Measurements from ENCODE around the gene ANO10. TPM values are rescaled to one million over a fixed set of nuclear protein-coding genes. Genes with fewer than 3 reads are reported as not detected.
"Not testable (repeated sequence)": the region's sequence is repeated elsewhere in the genome, so short reads cannot be mapped to it uniquely, and the experiment has no call there.

The ANO10 gene
- polyA plus RNA-seq, 2 donors = 17.7 to 19.8 TPM

GRCh38 chr3:43609406-43609805 lies 12.4 kb downstream of the ANO10 start:
- no peaks in the 10 kb centered on the region for H3K27me3 ChIP-seq (ENCODE audit: control insufficient read depth in 1 of 2, insufficient read depth in 2 of 2, low read length in 2 of 2)
- no peak overlapping the region for H3K4me3 ChIP-seq (ENCODE audit: low read depth in 1 of 2, low read length in 2 of 2)
- no peak overlapping the region for H3K27ac ChIP-seq (ENCODE audit: low read depth in 2 of 2, low read length in 1 of 2)
- no peaks in the 10 kb centered on the region for H3K9me3 ChIP-seq (ENCODE audit: control insufficient read depth in 2 of 2, insufficient read depth in 1 of 2, low read depth in 1 of 2, low read length in 1 of 2)
- H3K4me1 ChIP-seq (ENCODE audit: control insufficient read depth in 2 of 2, insufficient read depth in 2 of 2, low read length in 1 of 2) = no peaks in the 10 kb centered on the region
- H3K36me3 ChIP-seq (ENCODE audit: control insufficient read depth in 2 of 2, insufficient read depth in 2 of 2, low read length in 1 of 2) = no peaks in the 10 kb centered on the region
- WGBS, 2 donors = 97 to 100% methylated on average over 1 of the region's 1 CpG

- H3K4me3 ChIP-seq (ENCODE audit: low read depth in 1 of 2, low read length in 2 of 2) = no peak overlapping the region
- no peaks in the 10 kb centered on the region for H3K27me3 ChIP-seq (ENCODE audit: control insufficient read depth in 1 of 2, insufficient read depth in 2 of 2, low read length in 2 of 2)
- H3K9me3 ChIP-seq (ENCODE audit: control insufficient read depth in 2 of 2, insufficient read depth in 1 of 2, low read depth in 1 of 2, low read length in 1 of 2) = no peaks in the 10 kb centered on the region
- no peaks in the 10 kb centered on the region for H3K4me1 ChIP-seq (ENCODE audit: control insufficient read depth in 2 of 2, insufficient read depth in 2 of 2, low read length in 1 of 2)
- no peak overlapping the region for H3K27ac ChIP-seq (ENCODE audit: low read depth in 2 of 2, low read length in 1 of 2)
- WGBS, 2 donors = 90 to 94% methylated on average over 1 of the region's 1 CpG
- H3K36me3 ChIP-seq (ENCODE audit: control insufficient read depth in 2 of 2, insufficient read depth in 2 of 2, low read length in 1 of 2) = no peaks in the 10 kb centered on the region
Observed at GRCh38 chr3:43608751-43609150, 13.1 kb downstream of the ANO10 start.

GRCh38 chr3:43606284-43606683 lies 15.5 kb downstream of the ANO10 start:
- H3K4me3 ChIP-seq (ENCODE audit: low read depth in 1 of 2, low read length in 2 of 2) = no peak overlapping the region
- no peaks in the 10 kb centered on the region for H3K27me3 ChIP-seq (ENCODE audit: control insufficient read depth in 1 of 2, insufficient read depth in 2 of 2, low read length in 2 of 2)
- H3K36me3 ChIP-seq (ENCODE audit: control insufficient read depth in 2 of 2, insufficient read depth in 2 of 2, low read length in 1 of 2) = no peaks in the 10 kb centered on the region
- WGBS, 2 donors = 69 to 77% methylated on average over 2 of the region's 2 CpGs
- H3K4me1 ChIP-seq (ENCODE audit: control insufficient read depth in 2 of 2, insufficient read depth in 2 of 2, low read length in 1 of 2) = no peaks in the 10 kb centered on the region
- no peak overlapping the region for H3K27ac ChIP-seq (ENCODE audit: low read depth in 2 of 2, low read length in 1 of 2)
- no peaks in the 10 kb centered on the region for H3K9me3 ChIP-seq (ENCODE audit: control insufficient read depth in 2 of 2, insufficient read depth in 1 of 2, low read depth in 1 of 2, low read length in 1 of 2)

GRCh38 chr3:43599959-43600358 lies 21.9 kb downstream of the ANO10 start:
- 71 to 74% methylated on average over 2 of the region's 2 CpGs for WGBS, 2 donors
- not testable (repeated sequence) for H3K27me3 ChIP-seq (ENCODE audit: control insufficient read depth in 1 of 2, insufficient read depth in 2 of 2, low read length in 2 of 2); H3K4me1 ChIP-seq (ENCODE audit: control insufficient read depth in 2 of 2, insufficient read depth in 2 of 2, low read length in 1 of 2); H3K9me3 ChIP-seq (ENCODE audit: control insufficient read depth in 2 of 2, insufficient read depth in 1 of 2, low read depth in 1 of 2, low read length in 1 of 2); H3K27ac ChIP-seq (ENCODE audit: low read depth in 2 of 2, low read length in 1 of 2); H3K4me3 ChIP-seq (ENCODE audit: low read depth in 1 of 2, low read length in 2 of 2); H3K36me3 ChIP-seq (ENCODE audit: control insufficient read depth in 2 of 2, insufficient read depth in 2 of 2, low read length in 1 of 2)

GRCh38 chr3:43597961-43598360 lies 23.9 kb downstream of the ANO10 start:
- Histone ChIP-seq H3K36me3 (ENCODE audit: control insufficient read depth in 2 of 2, insufficient read depth in 2 of 2, low read length in 1 of 2) (no peaks in the 10 kb centered on the region), H3K4me3 (ENCODE audit: low read depth in 1 of 2, low read length in 2 of 2) (no peak overlapping the region), H3K4me1 (ENCODE audit: control insufficient read depth in 2 of 2, insufficient read depth in 2 of 2, low read length in 1 of 2) (no peaks in the 10 kb centered on the region), H3K27ac (ENCODE audit: low read depth in 2 of 2, low read length in 1 of 2) (no peak overlapping the region), H3K9me3 (ENCODE audit: control insufficient read depth in 2 of 2, insufficient read depth in 1 of 2, low read depth in 1 of 2, low read length in 1 of 2) (no peaks in the 10 kb centered on the region), H3K27me3 (ENCODE audit: control insufficient read depth in 1 of 2, insufficient read depth in 2 of 2, low read length in 2 of 2) (no peaks in the 10 kb centered on the region)

- H3K9me3 ChIP-seq (ENCODE audit: control insufficient read depth in 2 of 2, insufficient read depth in 1 of 2, low read depth in 1 of 2, low read length in 1 of 2); H3K4me3 ChIP-seq (ENCODE audit: low read depth in 1 of 2, low read length in 2 of 2); H3K4me1 ChIP-seq (ENCODE audit: control insufficient read depth in 2 of 2, insufficient read depth in 2 of 2, low read length in 1 of 2); H3K27ac ChIP-seq (ENCODE audit: low read depth in 2 of 2, low read length in 1 of 2); H3K27me3 ChIP-seq (ENCODE audit: control insufficient read depth in 1 of 2, insufficient read depth in 2 of 2, low read length in 2 of 2); H3K36me3 ChIP-seq (ENCODE audit: control insufficient read depth in 2 of 2, insufficient read depth in 2 of 2, low read length in 1 of 2): not testable (repeated sequence)
- WGBS, 2 donors = 97 to 100% methylated on average over 3 of the region's 3 CpGs
Observed at GRCh38 chr3:43596178-43596577, 25.6 kb downstream of the ANO10 start.

- 98 to 99% methylated on average over 3 of the region's 3 CpGs for WGBS, 2 donors
- H3K9me3 ChIP-seq (ENCODE audit: control insufficient read depth in 2 of 2, insufficient read depth in 1 of 2, low read depth in 1 of 2, low read length in 1 of 2); H3K4me3 ChIP-seq (ENCODE audit: low read depth in 1 of 2, low read length in 2 of 2); H3K27me3 ChIP-seq (ENCODE audit: control insufficient read depth in 1 of 2, insufficient read depth in 2 of 2, low read length in 2 of 2); H3K4me1 ChIP-seq (ENCODE audit: control insufficient read depth in 2 of 2, insufficient read depth in 2 of 2, low read length in 1 of 2); H3K36me3 ChIP-seq (ENCODE audit: control insufficient read depth in 2 of 2, insufficient read depth in 2 of 2, low read length in 1 of 2); H3K27ac ChIP-seq (ENCODE audit: low read depth in 2 of 2, low read length in 1 of 2): not testable (repeated sequence)
Observed at GRCh38 chr3:43595280-43595679, 26.5 kb downstream of the ANO10 start.

GRCh38 chr3:43593588-43593987 lies 28.2 kb downstream of the ANO10 start:
- WGBS, 2 donors = 95% methylated on average over 4 of the region's 4 CpGs
- not testable (repeated sequence) for H3K36me3 ChIP-seq (ENCODE audit: control insufficient read depth in 2 of 2, insufficient read depth in 2 of 2, low read length in 1 of 2)

GRCh38 chr3:43591866-43592265 lies 29.9 kb downstream of the ANO10 start:
- H3K27ac ChIP-seq (ENCODE audit: low read depth in 2 of 2, low read length in 1 of 2); H3K36me3 ChIP-seq (ENCODE audit: control insufficient read depth in 2 of 2, insufficient read depth in 2 of 2, low read length in 1 of 2); H3K27me3 ChIP-seq (ENCODE audit: control insufficient read depth in 1 of 2, insufficient read depth in 2 of 2, low read length in 2 of 2); H3K4me3 ChIP-seq (ENCODE audit: low read depth in 1 of 2, low read length in 2 of 2); H3K9me3 ChIP-seq (ENCODE audit: control insufficient read depth in 2 of 2, insufficient read depth in 1 of 2, low read depth in 1 of 2, low read length in 1 of 2); H3K4me1 ChIP-seq (ENCODE audit: control insufficient read depth in 2 of 2, insufficient read depth in 2 of 2, low read length in 1 of 2): not testable (repeated sequence)
- 90 to 93% methylated on average over 10 of the region's 10 CpGs for WGBS, 2 donors

More at GRCh38 chr3:43593588-43593987, 28.2 kb downstream of the ANO10 start:
- H3K27me3 ChIP-seq (ENCODE audit: control insufficient read depth in 1 of 2, insufficient read depth in 2 of 2, low read length in 2 of 2); H3K27ac ChIP-seq (ENCODE audit: low read depth in 2 of 2, low read length in 1 of 2); H3K9me3 ChIP-seq (ENCODE audit: control insufficient read depth in 2 of 2, insufficient read depth in 1 of 2, low read depth in 1 of 2, low read length in 1 of 2); H3K4me3 ChIP-seq (ENCODE audit: low read depth in 1 of 2, low read length in 2 of 2); H3K4me1 ChIP-seq (ENCODE audit: control insufficient read depth in 2 of 2, insufficient read depth in 2 of 2, low read length in 1 of 2): not testable (repeated sequence)

- Histone ChIP-seq H3K4me1 (ENCODE audit: control insufficient read depth in 2 of 2, insufficient read depth in 2 of 2, low read length in 1 of 2) (no peaks in the 10 kb centered on the region), H3K4me3 (ENCODE audit: low read depth in 1 of 2, low read length in 2 of 2) (no peak overlapping the region), H3K27ac (ENCODE audit: low read depth in 2 of 2, low read length in 1 of 2) (no peak overlapping the region), H3K27me3 (ENCODE audit: control insufficient read depth in 1 of 2, insufficient read depth in 2 of 2, low read length in 2 of 2) (no peaks in the 10 kb centered on the region), H3K9me3 (ENCODE audit: control insufficient read depth in 2 of 2, insufficient read depth in 1 of 2, low read depth in 1 of 2, low read length in 1 of 2) (peaks cover 0 to 3% of the 10 kb centered on the region in 2 donors), H3K36me3 (ENCODE audit: control insufficient read depth in 2 of 2, insufficient read depth in 2 of 2, low read length in 1 of 2) (peaks cover 0 to 4% of the 10 kb centered on the region in 2 donors)
- WGBS, 2 donors = 95 to 96% methylated on average over 3 of the region's 3 CpGs
Observed at GRCh38 chr3:43587303-43587702, 34.5 kb downstream of the ANO10 start.

All from esophagus (tissue), 2 donors.